CD4-positive, alpha-beta T cell (primary cell): ENCODE data around the gene MYO9A. TPM values are rescaled to one million over a fixed set of nuclear protein-coding genes. Genes with fewer than 3 reads are reported as not detected.

ENCODE experiments used
- ATAC-seq: fragments of 200-7000 bp; cut with Tn5 transposase; one replicate; pipeline ENCODE4 v1.10.0; 2022; ENCODE audit warnings: mild to moderate bottlenecking; ENCODE audit not compliant: poor library complexity
- CTCF ChIA-PET: fragments of 350-600 bp; sonication (Branson Sonifier 250); formaldehyde crosslinking; loops from one replicate; lab custom pipeline; 2021; ENCODE audit warnings: antibody characterized with exemption, inconsistent platforms; lab: Charles Lee
- POLR2A ChIA-PET: fragments of 350-600 bp; sonication (Branson Sonifier 250); formaldehyde crosslinking; loops from one replicate; lab custom pipeline; 2021; ENCODE audit warnings: antibody characterized with exemption, inconsistent platforms; lab: Charles Lee
- DNase-seq, 14 experiments: peaks; one replicate each; pipeline ENCODE4 v3.0.0-alpha.2; 2013 to 2020; ENCODE audit warnings: mixed read lengths in 2 of 14
- H3K27ac ChIP-seq, 2 donors: one replicate each; pipeline versions ENCODE4 v1.5.1 to v1.7.0; 2013; ENCODE audit warnings: low read length in 2 of 2, low read depth in 1 of 2, mild to moderate bottlenecking in 1 of 2
- H3K27me3 ChIP-seq, 2 experiments: 1 replicate in 1 of 2; 2 replicates in 1 of 2; pipeline versions ENCODE4 v1.6.1 to v1.7.0; 2013; ENCODE audit warnings: low read length in 2 of 2, control low read depth in 1 of 2, mild to moderate bottlenecking in 1 of 2, moderate library complexity in 1 of 2; ENCODE audit not compliant: insufficient read depth in 2 of 2, control insufficient read depth in 1 of 2
- H3K36me3 ChIP-seq: one replicate; pipeline ENCODE4 v1.6.1; 2013; ENCODE audit warnings: low read length, control low read depth; ENCODE audit not compliant: insufficient read depth
- H3K4me1 ChIP-seq: one replicate; pipeline ENCODE4 v1.6.1; 2013; ENCODE audit warnings: low read length, control low read depth; ENCODE audit not compliant: insufficient read depth
- H3K4me3 ChIP-seq: one replicate; pipeline ENCODE4 v1.5.1; 2013; ENCODE audit warnings: mild to moderate bottlenecking, low read length, moderate library complexity
- H3K9me3 ChIP-seq, 2 experiments: 1 replicate in 1 of 2; 2 replicates in 1 of 2; pipeline versions ENCODE4 v1.6.1 to v1.7.0; 2013; ENCODE audit warnings: low read length in 2 of 2, mild to moderate bottlenecking in 2 of 2, control low read depth in 1 of 2, moderate library complexity in 1 of 2; ENCODE audit not compliant: control insufficient read depth in 1 of 2, insufficient read depth in 1 of 2
- H3K27ac Mint-ChIP-seq: one replicate; pipeline ENCODE4 v1.8.0; 2020; ENCODE audit warnings: mixed read lengths
- H3K27me3 Mint-ChIP-seq: one replicate; pipeline ENCODE4 v1.8.0; 2021; ENCODE audit warnings: mixed read lengths
- H3K36me3 Mint-ChIP-seq: one replicate; pipeline ENCODE4 v1.8.0; 2021; ENCODE audit warnings: low read depth, mixed read lengths
- H3K4me1 Mint-ChIP-seq: one replicate; pipeline ENCODE4 v1.8.0; 2021; ENCODE audit warnings: low read depth, mixed read lengths
- H3K4me3 Mint-ChIP-seq: one replicate; pipeline ENCODE4 v1.8.0; 2020; ENCODE audit warnings: mild to moderate bottlenecking, mixed read lengths
- H3K9me3 Mint-ChIP-seq: one replicate; pipeline ENCODE4 v1.8.0; 2020; ENCODE audit warnings: mixed read lengths
- intact Hi-C, 2 experiments: fragments of 100-400 bp; cut with DNase I in 1 of 2; cut with micrococcal nuclease in 1 of 2; formaldehyde crosslinking; loops; one replicate each; pipeline versions ENCODE4 v1.15.1 to v1.9.0; 2023 to 2025; cut with DNase I, micrococcal nuclease
- total RNA-seq, 174 experiments: library from RNA in 2 of 174; stranded (reverse) in 2 of 174; gene quantifications; one replicate each; pipeline ENCODE4 v1.2.3 and lab custom pipeline; 2021 to 2026
- TF ChIP-seq, protein P1 (sequence below): fragments of 200-600 bp; IDR thresholded peaks from one replicate; pipeline ENCODE4 v1.8.0; 2022; ENCODE audit warnings: antibody characterized with exemption, mild to moderate bottlenecking

Gene MYO9A
- total RNA-seq, 2 experiments from 2014 or later, result 23.4 to 29.1 TPM

DNA sequence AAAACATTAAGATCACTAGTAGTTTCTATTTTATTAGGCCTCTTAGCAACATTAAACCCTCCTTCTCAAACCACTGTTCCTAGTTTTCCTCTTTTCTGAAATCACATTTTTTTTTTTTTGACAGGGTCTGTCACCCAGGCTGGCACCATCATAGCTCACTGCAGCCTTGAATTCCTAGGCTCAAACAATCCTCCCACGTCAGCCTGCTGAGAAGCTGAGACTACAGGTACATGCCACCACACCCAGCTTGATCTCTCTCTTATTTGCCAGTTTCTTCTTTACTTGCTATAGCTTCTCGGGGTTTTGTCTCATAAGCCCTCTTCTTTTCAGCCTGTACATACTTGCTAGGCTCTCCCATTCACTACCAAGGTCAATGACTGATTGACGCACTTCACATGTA, 28.3 kb upstream of the MYO9A start:
- DNase-seq (no peak), ATAC-seq (no peak)
- H3K9me3 Mint-ChIP-seq, result no peaks in the 10 kb centered on the region
- Histone ChIP-seq H3K27ac (no peak overlapping the region), H3K4me3 (no peak overlapping the region), H3K36me3 (no peaks in the 10 kb centered on the region), H3K4me1 (no peaks in the 10 kb centered on the region), H3K9me3 (no peaks in the 10 kb centered on the region), H3K27me3 (no peaks in the 10 kb centered on the region)
- no peak overlapping the region for H3K27ac Mint-ChIP-seq
- intact Hi-C loops, result no loop called here
- TF ChIP-seq, protein P1, sequence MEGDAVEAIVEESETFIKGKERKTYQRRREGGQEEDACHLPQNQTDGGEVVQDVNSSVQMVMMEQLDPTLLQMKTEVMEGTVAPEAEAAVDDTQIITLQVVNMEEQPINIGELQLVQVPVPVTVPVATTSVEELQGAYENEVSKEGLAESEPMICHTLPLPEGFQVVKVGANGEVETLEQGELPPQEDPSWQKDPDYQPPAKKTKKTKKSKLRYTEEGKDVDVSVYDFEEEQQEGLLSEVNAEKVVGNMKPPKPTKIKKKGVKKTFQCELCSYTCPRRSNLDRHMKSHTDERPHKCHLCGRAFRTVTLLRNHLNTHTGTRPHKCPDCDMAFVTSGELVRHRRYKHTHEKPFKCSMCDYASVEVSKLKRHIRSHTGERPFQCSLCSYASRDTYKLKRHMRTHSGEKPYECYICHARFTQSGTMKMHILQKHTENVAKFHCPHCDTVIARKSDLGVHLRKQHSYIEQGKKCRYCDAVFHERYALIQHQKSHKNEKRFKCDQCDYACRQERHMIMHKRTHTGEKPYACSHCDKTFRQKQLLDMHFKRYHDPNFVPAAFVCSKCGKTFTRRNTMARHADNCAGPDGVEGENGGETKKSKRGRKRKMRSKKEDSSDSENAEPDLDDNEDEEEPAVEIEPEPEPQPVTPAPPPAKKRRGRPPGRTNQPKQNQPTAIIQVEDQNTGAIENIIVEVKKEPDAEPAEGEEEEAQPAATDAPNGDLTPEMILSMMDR, result no peak
- H3K4me3 Mint-ChIP-seq, result no peak overlapping the region
- POLR2A ChIA-PET, result no interaction called here
- CTCF ChIA-PET, result no interaction called here
- H3K36me3 Mint-ChIP-seq, result no peaks in the 10 kb centered on the region
- H3K4me1 Mint-ChIP-seq, result no peaks in the 10 kb centered on the region
- H3K27me3 Mint-ChIP-seq, result no peaks in the 10 kb centered on the region

DNA sequence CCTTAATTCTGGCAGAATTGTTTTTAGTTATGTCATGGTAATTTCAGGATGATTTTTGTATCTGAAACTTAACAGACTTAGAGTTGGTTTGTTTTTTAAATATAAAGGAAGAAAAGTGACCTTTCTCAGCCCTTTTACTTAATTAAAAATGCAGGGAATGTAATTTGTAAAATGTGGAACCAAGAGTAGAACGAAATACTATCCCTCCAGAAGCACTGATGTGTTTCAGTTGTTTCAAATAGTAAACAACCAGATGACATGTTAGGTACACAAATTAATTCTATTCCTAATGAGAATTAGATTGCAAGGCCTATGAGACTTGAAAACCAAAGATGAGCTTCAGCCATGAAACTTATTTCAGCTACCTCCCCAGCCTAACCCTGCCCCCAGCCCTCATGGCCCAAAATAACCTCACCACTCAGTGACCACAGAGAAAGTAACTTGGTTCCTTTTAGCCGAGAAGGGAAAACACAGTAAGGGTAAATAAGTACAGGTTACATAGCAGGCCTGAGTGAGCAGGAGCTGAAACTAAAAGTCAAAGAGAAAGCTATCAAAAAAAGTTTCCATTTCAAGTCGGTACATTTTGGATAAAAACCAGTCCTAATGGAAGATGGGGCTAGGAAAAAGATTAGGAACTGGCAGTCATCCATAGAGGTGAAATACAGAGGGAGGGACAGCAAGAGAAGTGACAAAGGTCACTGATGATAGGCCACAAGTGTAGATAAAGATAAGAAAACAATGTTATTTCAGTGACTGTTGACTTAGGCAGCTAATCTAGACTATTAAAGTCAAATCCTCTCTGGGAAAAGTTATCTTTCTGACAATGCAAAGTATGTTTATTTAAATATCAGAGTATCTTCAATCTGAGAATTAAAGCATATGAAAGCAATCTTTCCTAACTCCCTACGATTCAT, 23.5 kb upstream of the MYO9A start:
- Mint-ChIP-seq H3K27me3 (no peaks in the 10 kb centered on the region), H3K36me3 (no peaks in the 10 kb centered on the region), H3K4me3 (no peak overlapping the region), H3K9me3 (no peaks in the 10 kb centered on the region), H3K4me1 (no peaks in the 10 kb centered on the region), H3K27ac (no peak overlapping the region)
- ChIA-PET POLR2A (no interaction called here), CTCF (no interaction called here)
- no peaks in the 10 kb centered on the region for H3K4me1 ChIP-seq
- ATAC-seq (no peak), DNase-seq (no peak)
- H3K36me3 ChIP-seq, result no peaks in the 10 kb centered on the region
- TF ChIP-seq, protein P1, result no peak
- no peaks in the 10 kb centered on the region for H3K27me3 ChIP-seq
- H3K9me3 ChIP-seq, result no peaks in the 10 kb centered on the region
- no peak overlapping the region for H3K27ac ChIP-seq
- intact Hi-C loops, result no loop called here
- no peak overlapping the region for H3K4me3 ChIP-seq

DNA sequence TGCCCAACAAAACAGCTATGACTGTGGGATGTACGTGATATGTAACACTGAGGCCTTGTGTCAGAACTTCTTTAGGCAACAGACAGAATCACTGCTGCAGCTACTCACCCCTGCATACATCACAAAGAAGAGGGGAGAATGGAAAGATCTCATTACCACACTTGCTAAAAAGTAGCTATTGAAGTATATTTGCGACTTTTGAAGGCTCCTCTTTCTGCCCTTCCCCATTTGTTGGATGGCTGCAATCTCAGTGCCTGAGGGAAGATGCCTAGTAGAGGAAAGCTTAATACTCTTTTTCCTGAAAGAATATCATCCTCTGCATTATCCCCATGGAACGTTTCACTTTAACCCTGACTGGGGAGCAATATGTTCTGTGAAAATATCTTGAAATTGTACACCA, 22.1 kb upstream of the MYO9A start:
- Mint-ChIP-seq H3K4me3 (no peak overlapping the region), H3K4me1 (no peaks in the 10 kb centered on the region)
- CTCF ChIA-PET, result no interaction called here

More for the DNA sequence above, 22.1 kb upstream of the MYO9A start:
- ATAC-seq (no peak), DNase-seq (no peak)
- Histone ChIP-seq H3K27me3 (no peaks in the 10 kb centered on the region), H3K36me3 (no peaks in the 10 kb centered on the region), H3K9me3 (no peaks in the 10 kb centered on the region), H3K4me3 (no peak overlapping the region), H3K27ac (no peak overlapping the region), H3K4me1 (no peaks in the 10 kb centered on the region)
- Mint-ChIP-seq H3K27me3 (no peaks in the 10 kb centered on the region), H3K36me3 (no peaks in the 10 kb centered on the region), H3K27ac (no peak overlapping the region), H3K9me3 (no peaks in the 10 kb centered on the region)
- POLR2A ChIA-PET, result no interaction called here
- TF ChIP-seq, protein P1, result no peak
- intact Hi-C loops, result no loop called here
